OCI-LY1 (cell line): ENCODE results near the gene DOCK2.

Source experiments
- H2AFZ ChIP-seq: fragments of 200-600 bp; sonication (generic), shearing (Covaris generic); 2 replicates; pipeline ENCODE4 v1.6.0; 2014; ENCODE audit warnings: antibody characterized with exemption, mild to moderate bottlenecking, low read length
- H3F3A ChIP-seq: fragments of 200-600 bp; sonication (generic), shearing (Covaris generic); 2 replicates; pipeline ENCODE4 v1.6.0; 2014; ENCODE audit warnings: mild to moderate bottlenecking, antibody characterized with exemption, low read length, moderate library complexity; ENCODE audit not compliant: insufficient read depth
- H3K27ac ChIP-seq: fragments of 200-600 bp; sonication (generic); 2 replicates; pipeline ENCODE4 v1.5.1; 2014; ENCODE audit warnings: low read length, mixed run types, mild to moderate bottlenecking, low read depth; ENCODE audit not compliant: poor library complexity, severe bottlenecking
- H3K27me3 ChIP-seq: fragments of 200-600 bp; sonication (generic); 2 replicates; pipeline ENCODE4 v1.6.0; 2014; ENCODE audit warnings: antibody characterized with exemption, mild to moderate bottlenecking, low read length, moderate library complexity; ENCODE audit not compliant: insufficient read depth
- H3K36me3 ChIP-seq: fragments of 200-600 bp; sonication (generic); 2 replicates; pipeline ENCODE4 v1.6.1; 2014; ENCODE audit warnings: mild to moderate bottlenecking, antibody characterized with exemption, low read length, moderate library complexity, mixed read lengths; ENCODE audit not compliant: insufficient read depth
- H3K4me1 ChIP-seq: fragments of 200-600 bp; sonication (generic); 2 replicates; pipeline ENCODE4 v1.5.1; 2014; ENCODE audit warnings: mild to moderate bottlenecking, low read length, moderate library complexity; ENCODE audit not compliant: insufficient read depth, severe bottlenecking
- H3K4me2 ChIP-seq: fragments of 200-600 bp; sonication (generic), shearing (Covaris generic); 2 replicates; pipeline ENCODE4 v1.6.1; 2014; ENCODE audit warnings: low read length
- H3K4me3 ChIP-seq: fragments of 200-600 bp; sonication (generic); 2 replicates; pipeline ENCODE4 v1.5.1; 2014; ENCODE audit warnings: low read length, low read depth, mild to moderate bottlenecking, mixed read lengths; ENCODE audit not compliant: poor library complexity, severe bottlenecking
- H3K79me2 ChIP-seq: fragments of 200-600 bp; shearing (Covaris generic); 2 replicates; pipeline ENCODE4 v1.6.1; 2016; ENCODE audit warnings: mixed run types, low read length, mixed read lengths; ENCODE audit not compliant: insufficient read depth
- H3K9ac ChIP-seq: fragments of 200-600 bp; sonication (generic), shearing (Covaris generic); 2 replicates; pipeline ENCODE4 v1.6.1; 2014; ENCODE audit warnings: mild to moderate bottlenecking, low read length, mixed read lengths
- H3K9me2 ChIP-seq: fragments of 200-600 bp; sonication (generic), shearing (Covaris generic); 2 replicates; pipeline ENCODE4 v1.6.1; 2014; ENCODE audit warnings: low read depth, mild to moderate bottlenecking, low read length, mixed read lengths
- H3K9me3 ChIP-seq: fragments of 200-600 bp; shearing (Covaris generic); 2 replicates; pipeline ENCODE4 v1.6.1; 2014; ENCODE audit warnings: low read length, mixed read lengths
- H4K20me1 ChIP-seq: fragments of 200-600 bp; sonication (generic), shearing (Covaris generic); 2 replicates; pipeline ENCODE4 v1.6.0; 2016; ENCODE audit warnings: mild to moderate bottlenecking, low read length; ENCODE audit not compliant: insufficient read depth
- EZH2 ChIP-seq: fragments of 200-600 bp; sonication (generic), shearing (Covaris generic); IDR thresholded peaks from 2 replicates; pipeline ENCODE4 v1.8.0; 2017; ENCODE audit warnings: borderline replicate concordance, mixed run types, mild to moderate bottlenecking, antibody characterized with exemption, low read length, moderate library complexity, mixed read lengths
- TF ChIP-seq, protein P1 (sequence below): fragments of 200-600 bp; sonication (generic), shearing (Covaris generic); IDR thresholded peaks from 2 replicates; pipeline ENCODE4 v1.5.1; 2017; ENCODE audit warnings: mild to moderate bottlenecking, antibody characterized with exemption, low read length, moderate library complexity, mixed read lengths

The DOCK2 gene

GRCh38 chr5:169702693-169703481, 65.8 kb downstream of the DOCK2 start:
- Histone ChIP-seq H3K4me2 (no peak overlapping the region), H2AFZ (no peak overlapping the region), H3K4me3 (no peak overlapping the region), H3K9me2 (no peaks in the 10 kb centered on the region), H3K36me3 (peaks cover 94% of the 10 kb centered on the region), H4K20me1 (no peaks in the 10 kb centered on the region), H3K9me3 (no peaks in the 10 kb centered on the region), H3K4me1 (no peaks in the 10 kb centered on the region), H3K9ac (no peak overlapping the region), H3K27me3 (no peaks in the 10 kb centered on the region), H3K27ac (no peak overlapping the region), H3F3A (no peaks in the 10 kb centered on the region), H3K79me2 (no peaks in the 10 kb centered on the region)
- TF ChIP-seq, protein P1, sequence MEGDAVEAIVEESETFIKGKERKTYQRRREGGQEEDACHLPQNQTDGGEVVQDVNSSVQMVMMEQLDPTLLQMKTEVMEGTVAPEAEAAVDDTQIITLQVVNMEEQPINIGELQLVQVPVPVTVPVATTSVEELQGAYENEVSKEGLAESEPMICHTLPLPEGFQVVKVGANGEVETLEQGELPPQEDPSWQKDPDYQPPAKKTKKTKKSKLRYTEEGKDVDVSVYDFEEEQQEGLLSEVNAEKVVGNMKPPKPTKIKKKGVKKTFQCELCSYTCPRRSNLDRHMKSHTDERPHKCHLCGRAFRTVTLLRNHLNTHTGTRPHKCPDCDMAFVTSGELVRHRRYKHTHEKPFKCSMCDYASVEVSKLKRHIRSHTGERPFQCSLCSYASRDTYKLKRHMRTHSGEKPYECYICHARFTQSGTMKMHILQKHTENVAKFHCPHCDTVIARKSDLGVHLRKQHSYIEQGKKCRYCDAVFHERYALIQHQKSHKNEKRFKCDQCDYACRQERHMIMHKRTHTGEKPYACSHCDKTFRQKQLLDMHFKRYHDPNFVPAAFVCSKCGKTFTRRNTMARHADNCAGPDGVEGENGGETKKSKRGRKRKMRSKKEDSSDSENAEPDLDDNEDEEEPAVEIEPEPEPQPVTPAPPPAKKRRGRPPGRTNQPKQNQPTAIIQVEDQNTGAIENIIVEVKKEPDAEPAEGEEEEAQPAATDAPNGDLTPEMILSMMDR: no peak
- no peak for TF ChIP-seq EZH2

DNA sequence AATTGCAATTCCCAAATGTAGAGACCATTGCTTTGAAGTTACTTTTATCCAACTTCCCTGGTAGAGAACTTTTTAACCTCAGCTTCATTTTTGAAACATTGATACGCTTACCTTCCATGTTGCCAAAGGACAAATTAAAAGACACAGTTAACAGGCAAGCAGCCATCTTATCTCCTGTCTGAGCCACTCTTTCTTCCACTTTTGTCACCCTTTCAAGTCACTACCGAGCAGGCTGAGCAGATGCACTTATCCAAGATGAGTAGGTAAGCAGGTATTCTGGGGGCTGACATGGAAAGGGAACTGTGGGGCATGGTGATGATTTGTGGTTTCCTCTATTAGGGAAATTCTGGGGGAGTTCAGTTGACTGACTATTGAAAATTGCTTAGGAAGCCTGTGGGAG, 66.7 kb downstream of the DOCK2 start:
- Histone ChIP-seq H3K4me2 (no peak overlapping the region), H3K9ac (no peak overlapping the region), H4K20me1 (no peaks in the 10 kb centered on the region), H3F3A (no peaks in the 10 kb centered on the region), H2AFZ (no peak overlapping the region), H3K4me3 (no peak overlapping the region), H3K9me3 (no peaks in the 10 kb centered on the region), H3K79me2 (no peaks in the 10 kb centered on the region), H3K27me3 (no peaks in the 10 kb centered on the region), H3K9me2 (no peaks in the 10 kb centered on the region), H3K36me3 (peaks cover 94% of the 10 kb centered on the region), H3K4me1 (no peaks in the 10 kb centered on the region), H3K27ac (no peak overlapping the region)
- no peak for TF ChIP-seq EZH2
- TF ChIP-seq, protein P1: no peak

DNA sequence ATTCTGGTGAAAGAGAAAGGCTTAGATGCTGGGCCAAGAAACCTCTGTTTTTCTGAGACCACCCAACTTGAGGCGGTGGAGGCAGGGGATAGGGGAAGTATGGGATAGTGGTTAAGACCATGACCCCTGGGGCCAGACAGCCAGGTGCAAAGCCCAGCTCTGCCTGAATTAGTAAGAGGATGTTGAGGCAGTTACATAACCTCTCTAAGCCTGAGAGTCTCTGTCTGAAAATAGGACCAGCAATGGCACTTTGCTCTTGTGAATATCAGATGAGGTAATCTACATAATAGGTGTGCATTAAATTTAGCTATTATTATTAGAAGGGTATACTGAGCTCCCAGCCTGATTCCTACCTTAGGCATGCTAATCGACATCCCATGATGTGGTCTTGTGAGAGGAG, 68.2 kb downstream of the DOCK2 start:
- Histone ChIP-seq H3K9me2 (no peaks in the 10 kb centered on the region), H3K79me2 (no peaks in the 10 kb centered on the region), H3K36me3 (peaks cover 96% of the 10 kb centered on the region), H2AFZ (no peak overlapping the region), H3K9me3 (no peaks in the 10 kb centered on the region), H3K4me1 (no peaks in the 10 kb centered on the region), H3K4me3 (no peak overlapping the region), H3K9ac (no peak overlapping the region), H4K20me1 (no peaks in the 10 kb centered on the region), H3K27ac (no peak overlapping the region), H3K4me2 (no peak overlapping the region), H3F3A (no peaks in the 10 kb centered on the region), H3K27me3 (no peaks in the 10 kb centered on the region)
- TF ChIP-seq, protein P1: no peak
- TF ChIP-seq EZH2: no peak
